Measurements from ENCODE around the gene GNAT1. TPM values are rescaled to one million over a fixed set of nuclear protein-coding genes. Genes with fewer than 3 reads are reported as not detected.

The GNAT1 gene
- total and polyA plus RNA-seq, 2 of the 13 experiments (the other 11 are each of a cell fraction or from before 2014, with no cell fraction given): 0.15 TPM; not detected in 1

DNA sequence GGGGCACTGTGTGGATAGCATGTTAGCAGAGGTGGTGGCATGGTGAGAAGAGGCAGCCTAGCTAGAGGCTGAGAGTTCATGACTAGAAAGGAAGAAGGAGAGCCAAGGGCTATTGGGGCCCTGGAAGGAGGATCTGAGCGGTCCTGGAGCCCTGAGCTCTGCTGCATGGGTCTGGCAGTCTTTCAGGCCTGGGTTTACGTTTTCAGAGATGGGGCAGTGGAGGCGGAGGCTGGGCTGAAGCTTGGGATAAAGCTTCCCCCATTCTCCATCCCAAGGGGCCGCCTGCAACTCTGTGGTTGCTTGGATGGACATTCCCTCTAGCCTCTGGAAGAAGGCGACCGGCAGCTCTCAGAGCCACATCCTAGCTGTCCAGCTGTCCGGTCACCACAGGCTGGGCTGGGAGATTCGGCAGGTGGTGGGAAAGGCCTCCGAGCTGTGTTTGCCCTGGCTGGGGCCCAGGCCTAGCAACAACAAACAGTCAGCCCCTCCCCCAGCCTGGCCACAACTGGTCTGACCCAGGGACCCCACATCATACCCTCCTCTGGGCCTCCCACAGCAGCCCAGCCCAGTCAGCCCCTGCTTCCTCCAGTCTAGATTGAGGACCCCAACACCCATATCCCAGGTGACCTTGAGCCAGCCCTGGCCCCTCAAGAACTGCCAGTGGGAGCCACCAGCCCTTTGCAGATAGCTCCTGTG is 11.9 kb downstream of the GNAT1 start (continued):
- TF ChIP-seq, protein P1, sequence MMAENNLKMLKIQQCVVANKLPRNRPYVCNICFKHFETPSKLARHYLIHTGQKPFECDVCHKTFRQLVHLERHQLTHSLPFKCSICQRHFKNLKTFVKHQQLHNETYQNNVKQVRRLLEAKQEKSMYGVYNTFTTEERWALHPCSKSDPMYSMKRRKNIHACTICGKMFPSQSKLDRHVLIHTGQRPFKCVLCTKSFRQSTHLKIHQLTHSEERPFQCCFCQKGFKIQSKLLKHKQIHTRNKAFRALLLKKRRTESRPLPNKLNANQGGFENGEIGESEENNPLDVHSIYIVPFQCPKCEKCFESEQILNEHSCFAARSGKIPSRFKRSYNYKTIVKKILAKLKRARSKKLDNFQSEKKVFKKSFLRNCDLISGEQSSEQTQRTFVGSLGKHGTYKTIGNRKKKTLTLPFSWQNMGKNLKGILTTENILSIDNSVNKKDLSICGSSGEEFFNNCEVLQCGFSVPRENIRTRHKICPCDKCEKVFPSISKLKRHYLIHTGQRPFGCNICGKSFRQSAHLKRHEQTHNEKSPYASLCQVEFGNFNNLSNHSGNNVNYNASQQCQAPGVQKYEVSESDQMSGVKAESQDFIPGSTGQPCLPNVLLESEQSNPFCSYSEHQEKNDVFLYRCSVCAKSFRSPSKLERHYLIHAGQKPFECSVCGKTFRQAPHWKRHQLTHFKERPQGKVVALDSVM (CRISPR knock-in tag; IDR thresholded peaks at IDR 0.05): no peak; the same call in 1 of the 2 replicates
- TF ChIP-seq MEF2D (CRISPR knock-in tag; IDR thresholded peaks at IDR 0.05) (peak; percentile 32; the same call in 1 of the 2 replicates), CAMTA2 (CRISPR knock-in tag; IDR thresholded peaks at IDR 0.05; ENCODE audit: borderline replicate concordance) (no peak), ZNF20 (CRISPR knock-in tag; IDR thresholded peaks at IDR 0.05) (no peak), GPN1 (CRISPR knock-in tag; IDR thresholded peaks at IDR 0.05; ENCODE audit: borderline replicate concordance) (no peak), TBP (CRISPR knock-in tag; IDR thresholded peaks at IDR 0.05) (no peak), ZNF644 (CRISPR knock-in tag; IDR thresholded peaks at IDR 0.05; ENCODE audit: low read depth) (no peak), ATF1 (CRISPR knock-in tag; IDR thresholded peaks at IDR 0.05) (no peak), ZNF543 (CRISPR knock-in tag; IDR thresholded peaks at IDR 0.05) (no peak; the same call in 1 of the 2 replicates)
- TF ChIP-seq, protein P2, sequence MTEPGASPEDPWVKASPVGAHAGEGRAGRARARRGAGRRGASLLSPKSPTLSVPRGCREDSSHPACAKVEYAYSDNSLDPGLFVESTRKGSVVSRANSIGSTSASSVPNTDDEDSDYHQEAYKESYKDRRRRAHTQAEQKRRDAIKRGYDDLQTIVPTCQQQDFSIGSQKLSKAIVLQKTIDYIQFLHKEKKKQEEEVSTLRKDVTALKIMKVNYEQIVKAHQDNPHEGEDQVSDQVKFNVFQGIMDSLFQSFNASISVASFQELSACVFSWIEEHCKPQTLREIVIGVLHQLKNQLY (CRISPR knock-in tag; IDR thresholded peaks at IDR 0.05): 0 out of 2 replicates have a peak, but pooled peaks have one; percentile 12
- TF ChIP-seq, protein P3, sequence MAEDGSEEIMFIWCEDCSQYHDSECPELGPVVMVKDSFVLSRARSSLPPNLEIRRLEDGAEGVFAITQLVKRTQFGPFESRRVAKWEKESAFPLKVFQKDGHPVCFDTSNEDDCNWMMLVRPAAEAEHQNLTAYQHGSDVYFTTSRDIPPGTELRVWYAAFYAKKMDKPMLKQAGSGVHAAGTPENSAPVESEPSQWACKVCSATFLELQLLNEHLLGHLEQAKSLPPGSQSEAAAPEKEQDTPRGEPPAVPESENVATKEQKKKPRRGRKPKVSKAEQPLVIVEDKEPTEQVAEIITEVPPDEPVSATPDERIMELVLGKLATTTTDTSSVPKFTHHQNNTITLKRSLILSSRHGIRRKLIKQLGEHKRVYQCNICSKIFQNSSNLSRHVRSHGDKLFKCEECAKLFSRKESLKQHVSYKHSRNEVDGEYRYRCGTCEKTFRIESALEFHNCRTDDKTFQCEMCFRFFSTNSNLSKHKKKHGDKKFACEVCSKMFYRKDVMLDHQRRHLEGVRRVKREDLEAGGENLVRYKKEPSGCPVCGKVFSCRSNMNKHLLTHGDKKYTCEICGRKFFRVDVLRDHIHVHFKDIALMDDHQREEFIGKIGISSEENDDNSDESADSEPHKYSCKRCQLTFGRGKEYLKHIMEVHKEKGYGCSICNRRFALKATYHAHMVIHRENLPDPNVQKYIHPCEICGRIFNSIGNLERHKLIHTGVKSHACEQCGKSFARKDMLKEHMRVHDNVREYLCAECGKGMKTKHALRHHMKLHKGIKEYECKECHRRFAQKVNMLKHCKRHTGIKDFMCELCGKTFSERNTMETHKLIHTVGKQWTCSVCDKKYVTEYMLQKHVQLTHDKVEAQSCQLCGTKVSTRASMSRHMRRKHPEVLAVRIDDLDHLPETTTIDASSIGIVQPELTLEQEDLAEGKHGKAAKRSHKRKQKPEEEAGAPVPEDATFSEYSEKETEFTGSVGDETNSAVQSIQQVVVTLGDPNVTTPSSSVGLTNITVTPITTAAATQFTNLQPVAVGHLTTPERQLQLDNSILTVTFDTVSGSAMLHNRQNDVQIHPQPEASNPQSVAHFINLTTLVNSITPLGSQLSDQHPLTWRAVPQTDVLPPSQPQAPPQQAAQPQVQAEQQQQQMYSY (CRISPR knock-in tag; IDR thresholded peaks at IDR 0.05): no peak
- TF ChIP-seq, protein P4, sequence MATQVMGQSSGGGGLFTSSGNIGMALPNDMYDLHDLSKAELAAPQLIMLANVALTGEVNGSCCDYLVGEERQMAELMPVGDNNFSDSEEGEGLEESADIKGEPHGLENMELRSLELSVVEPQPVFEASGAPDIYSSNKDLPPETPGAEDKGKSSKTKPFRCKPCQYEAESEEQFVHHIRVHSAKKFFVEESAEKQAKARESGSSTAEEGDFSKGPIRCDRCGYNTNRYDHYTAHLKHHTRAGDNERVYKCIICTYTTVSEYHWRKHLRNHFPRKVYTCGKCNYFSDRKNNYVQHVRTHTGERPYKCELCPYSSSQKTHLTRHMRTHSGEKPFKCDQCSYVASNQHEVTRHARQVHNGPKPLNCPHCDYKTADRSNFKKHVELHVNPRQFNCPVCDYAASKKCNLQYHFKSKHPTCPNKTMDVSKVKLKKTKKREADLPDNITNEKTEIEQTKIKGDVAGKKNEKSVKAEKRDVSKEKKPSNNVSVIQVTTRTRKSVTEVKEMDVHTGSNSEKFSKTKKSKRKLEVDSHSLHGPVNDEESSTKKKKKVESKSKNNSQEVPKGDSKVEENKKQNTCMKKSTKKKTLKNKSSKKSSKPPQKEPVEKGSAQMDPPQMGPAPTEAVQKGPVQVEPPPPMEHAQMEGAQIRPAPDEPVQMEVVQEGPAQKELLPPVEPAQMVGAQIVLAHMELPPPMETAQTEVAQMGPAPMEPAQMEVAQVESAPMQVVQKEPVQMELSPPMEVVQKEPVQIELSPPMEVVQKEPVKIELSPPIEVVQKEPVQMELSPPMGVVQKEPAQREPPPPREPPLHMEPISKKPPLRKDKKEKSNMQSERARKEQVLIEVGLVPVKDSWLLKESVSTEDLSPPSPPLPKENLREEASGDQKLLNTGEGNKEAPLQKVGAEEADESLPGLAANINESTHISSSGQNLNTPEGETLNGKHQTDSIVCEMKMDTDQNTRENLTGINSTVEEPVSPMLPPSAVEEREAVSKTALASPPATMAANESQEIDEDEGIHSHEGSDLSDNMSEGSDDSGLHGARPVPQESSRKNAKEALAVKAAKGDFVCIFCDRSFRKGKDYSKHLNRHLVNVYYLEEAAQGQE (IDR thresholded peaks at IDR 0.05; ENCODE audit: borderline replicate concordance in 1 of 2, low read depth in 1 of 2, low read length in 2 of 2): peak in 1 of 2 experiments; percentile 33; a peak in 1 of 4 replicates
- TF ChIP-seq, protein P5, sequence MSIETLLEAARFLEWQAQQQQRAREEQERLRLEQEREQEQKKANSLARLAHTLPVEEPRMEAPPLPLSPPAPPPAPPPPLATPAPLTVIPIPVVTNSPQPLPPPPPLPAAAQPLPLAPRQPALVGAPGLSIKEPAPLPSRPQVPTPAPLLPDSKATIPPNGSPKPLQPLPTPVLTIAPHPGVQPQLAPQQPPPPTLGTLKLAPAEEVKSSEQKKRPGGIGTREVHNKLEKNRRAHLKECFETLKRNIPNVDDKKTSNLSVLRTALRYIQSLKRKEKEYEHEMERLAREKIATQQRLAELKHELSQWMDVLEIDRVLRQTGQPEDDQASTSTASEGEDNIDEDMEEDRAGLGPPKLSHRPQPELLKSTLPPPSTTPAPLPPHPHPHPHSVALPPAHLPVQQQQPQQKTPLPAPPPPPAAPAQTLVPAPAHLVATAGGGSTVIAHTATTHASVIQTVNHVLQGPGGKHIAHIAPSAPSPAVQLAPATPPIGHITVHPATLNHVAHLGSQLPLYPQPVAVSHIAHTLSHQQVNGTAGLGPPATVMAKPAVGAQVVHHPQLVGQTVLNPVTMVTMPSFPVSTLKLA (IDR thresholded peaks at IDR 0.05): no peak

Measured in HepG2 (cell line).